ENCODE data around the gene SNTG2. TPM values are rescaled to one million over a fixed set of nuclear protein-coding genes. Genes with fewer than 3 reads are reported as not detected.

The SNTG2 gene
- total RNA-seq, 4 donors from 2014 or later, result 4.2 to 14.2 (median 9.2) TPM

DNA sequence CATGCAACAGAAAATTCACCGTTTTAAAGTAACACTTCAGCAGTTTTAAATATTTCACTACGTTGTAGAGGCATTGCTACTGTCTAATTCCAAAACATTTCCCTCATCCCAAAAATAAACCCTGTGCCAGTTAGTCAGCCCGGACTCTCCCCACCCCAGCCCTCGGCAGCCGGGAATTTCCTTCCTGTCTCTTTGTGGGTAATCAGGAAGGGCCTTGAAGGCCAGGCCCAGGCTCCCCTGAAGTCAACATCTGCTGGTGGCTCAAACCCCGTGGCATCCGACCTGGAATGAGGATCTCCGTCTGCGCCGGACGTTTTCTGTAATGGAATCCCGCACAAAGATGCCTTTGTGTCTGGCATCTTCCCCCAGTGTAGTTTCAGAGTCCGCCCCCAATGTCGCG lies 219.6 kb downstream of the SNTG2 start:
- TF ChIP-seq, protein P1, sequence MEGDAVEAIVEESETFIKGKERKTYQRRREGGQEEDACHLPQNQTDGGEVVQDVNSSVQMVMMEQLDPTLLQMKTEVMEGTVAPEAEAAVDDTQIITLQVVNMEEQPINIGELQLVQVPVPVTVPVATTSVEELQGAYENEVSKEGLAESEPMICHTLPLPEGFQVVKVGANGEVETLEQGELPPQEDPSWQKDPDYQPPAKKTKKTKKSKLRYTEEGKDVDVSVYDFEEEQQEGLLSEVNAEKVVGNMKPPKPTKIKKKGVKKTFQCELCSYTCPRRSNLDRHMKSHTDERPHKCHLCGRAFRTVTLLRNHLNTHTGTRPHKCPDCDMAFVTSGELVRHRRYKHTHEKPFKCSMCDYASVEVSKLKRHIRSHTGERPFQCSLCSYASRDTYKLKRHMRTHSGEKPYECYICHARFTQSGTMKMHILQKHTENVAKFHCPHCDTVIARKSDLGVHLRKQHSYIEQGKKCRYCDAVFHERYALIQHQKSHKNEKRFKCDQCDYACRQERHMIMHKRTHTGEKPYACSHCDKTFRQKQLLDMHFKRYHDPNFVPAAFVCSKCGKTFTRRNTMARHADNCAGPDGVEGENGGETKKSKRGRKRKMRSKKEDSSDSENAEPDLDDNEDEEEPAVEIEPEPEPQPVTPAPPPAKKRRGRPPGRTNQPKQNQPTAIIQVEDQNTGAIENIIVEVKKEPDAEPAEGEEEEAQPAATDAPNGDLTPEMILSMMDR (IDR thresholded peaks at IDR 0.05), result no peak
- no peak for TF ChIP-seq POLR2A (IDR thresholded peaks at IDR 0.05)
- DNase-seq, result no peak
- Histone ChIP-seq H3K9me3 (no peaks in the 10 kb centered on the region), H3K27me3 (no peaks in the 10 kb centered on the region), H3K36me3 (no peaks in the 10 kb centered on the region), H3K4me1 (no peaks in the 10 kb centered on the region), H3K4me3 (replicated peaks in 1 of 3) (no peak overlapping the region), H3K27ac (peak overlapping the region in 1 of 3 donors; percentile 30)
- 83 to 88% methylated on average over 15 of the region's 15 CpGs for WGBS, 2 donors
- intact Hi-C loops (cut with DNase I), result no loop called here

DNA sequence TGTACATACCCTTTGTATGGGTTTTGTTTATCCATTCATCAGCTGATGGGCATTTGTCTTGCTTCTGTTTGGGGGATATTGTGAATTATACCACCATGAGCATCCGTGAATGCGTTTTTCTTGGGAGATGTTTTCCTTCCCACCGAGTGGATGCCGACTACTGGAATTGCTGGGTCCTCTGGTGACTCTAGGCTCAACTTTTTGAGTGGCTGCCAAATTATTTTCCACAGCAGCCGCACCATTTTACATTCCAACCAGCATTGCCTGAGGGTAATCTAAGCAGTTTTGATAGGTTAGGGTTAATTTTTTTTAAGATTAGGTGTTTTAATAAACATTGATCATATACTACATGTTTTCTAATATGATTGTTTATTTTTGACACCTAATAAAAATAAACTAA lies 220.1 kb downstream of the SNTG2 start:
- intact Hi-C loops (cut with DNase I), result no loop called here

DNA sequence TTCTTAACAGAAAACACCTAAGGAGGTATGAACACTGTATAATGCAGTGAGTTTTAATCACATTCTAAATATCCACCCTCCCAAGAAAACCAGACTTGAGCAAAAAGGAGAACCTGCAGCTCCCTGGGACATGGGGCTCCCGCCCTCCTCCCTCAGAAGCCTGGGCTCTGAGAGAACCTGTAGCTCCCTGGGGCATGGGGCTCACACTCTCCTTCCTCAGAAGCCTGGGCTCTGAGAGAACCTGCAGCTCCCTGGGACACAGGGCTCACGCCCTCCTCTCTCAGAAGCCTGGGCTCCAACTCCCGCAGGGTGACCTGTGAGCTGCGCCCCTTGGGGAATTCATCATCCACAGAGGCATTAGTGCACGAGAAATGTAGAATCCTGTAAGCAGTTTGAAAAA lies 222.9 kb downstream of the SNTG2 start:
- no peak overlapping the region for H3K4me3 ChIP-seq (replicated peaks in 1 of 3)
- H3K9me3 ChIP-seq, result no peaks in the 10 kb centered on the region
- no peaks in the 10 kb centered on the region for H3K27me3 ChIP-seq
- TF ChIP-seq, protein P1 (IDR thresholded peaks at IDR 0.05), result no peak
- TF ChIP-seq POLR2A (IDR thresholded peaks at IDR 0.05), result no peak
- no peak for DNase-seq
- no peak overlapping the region for H3K27ac ChIP-seq
- H3K4me1 ChIP-seq, result no peaks in the 10 kb centered on the region
- 89 to 97% methylated on average over 4 to 5 of the region's 5 CpGs for WGBS, 2 donors
- H3K36me3 ChIP-seq, result no peaks in the 10 kb centered on the region
- intact Hi-C loops (cut with DNase I), result no loop called here

More for the DNA sequence above, 220.1 kb downstream of the SNTG2 start:
- no peaks in the 10 kb centered on the region for H3K36me3 ChIP-seq
- no peaks in the 10 kb centered on the region for H3K9me3 ChIP-seq
- no peaks in the 10 kb centered on the region for H3K4me1 ChIP-seq
- no peaks in the 10 kb centered on the region for H3K27me3 ChIP-seq
- no peak overlapping the region for H3K4me3 ChIP-seq (replicated peaks in 1 of 3)
- DNase-seq, result no peak
- peak overlapping the region in 1 of 3 donors; percentile 30 for H3K27ac ChIP-seq
- WGBS, 2 donors, result 81 to 82% methylated on average over 5 of the region's 5 CpGs
- TF ChIP-seq, protein P1 (IDR thresholded peaks at IDR 0.05), result no peak
- TF ChIP-seq POLR2A (IDR thresholded peaks at IDR 0.05), result no peak

DNA sequence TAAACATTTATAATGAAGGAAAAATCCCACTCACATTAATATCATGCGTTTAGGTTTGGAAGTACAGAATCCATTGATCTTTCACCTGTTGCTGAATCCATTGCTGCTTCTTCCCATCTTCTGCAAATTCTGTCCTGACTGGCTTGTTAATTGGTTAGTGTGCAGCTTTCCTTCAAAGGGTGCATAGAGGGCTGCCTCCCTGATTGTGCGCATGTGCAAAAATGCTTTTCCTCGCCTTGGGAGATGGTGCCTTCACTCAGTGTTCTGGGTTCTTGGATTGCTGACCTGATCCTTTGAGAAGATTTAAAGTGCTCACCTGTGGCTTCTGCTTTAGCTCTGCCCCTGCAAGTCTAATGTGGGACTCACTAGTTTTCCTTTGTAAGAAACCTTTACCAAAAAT lies 231.2 kb downstream of the SNTG2 start:
- H3K4me1 ChIP-seq, result no peaks in the 10 kb centered on the region
- no peak for DNase-seq
- H3K27me3 ChIP-seq, result no peaks in the 10 kb centered on the region
- H3K27ac ChIP-seq, result no peak overlapping the region
- intact Hi-C loops (cut with DNase I), result no loop called here
- WGBS, 2 donors, result 92 to 98% methylated on average over 3 of the region's 3 CpGs
- TF ChIP-seq POLR2A (IDR thresholded peaks at IDR 0.05), result no peak
- TF ChIP-seq, protein P1 (IDR thresholded peaks at IDR 0.05), result no peak
- no peaks in the 10 kb centered on the region for H3K36me3 ChIP-seq
- H3K9me3 ChIP-seq, result no peaks in the 10 kb centered on the region
- H3K4me3 ChIP-seq (replicated peaks in 1 of 3), result no peak overlapping the region

DNA sequence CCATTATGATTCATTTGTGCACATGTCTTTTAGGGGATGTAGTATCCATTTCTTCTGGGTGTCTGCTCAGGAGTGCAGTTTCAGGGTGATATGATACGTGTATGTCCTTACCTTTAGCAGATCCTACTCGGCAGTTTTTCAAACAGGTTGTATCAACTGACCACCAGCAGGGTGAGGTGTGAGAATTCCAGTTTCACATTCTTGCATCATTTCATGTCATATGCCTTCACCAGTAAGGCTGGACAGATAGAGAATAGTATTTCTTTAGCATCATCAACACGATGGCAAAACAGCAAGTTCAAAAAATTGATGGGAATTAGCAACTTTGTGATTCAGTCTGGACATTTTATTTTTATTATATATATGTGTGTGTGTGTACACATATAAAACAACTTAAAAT lies 232.7 kb downstream of the SNTG2 start:
- H3K4me3 ChIP-seq (replicated peaks in 1 of 3), result no peak overlapping the region
- TF ChIP-seq POLR2A (IDR thresholded peaks at IDR 0.05), result no peak
- TF ChIP-seq, protein P1 (IDR thresholded peaks at IDR 0.05), result no peak
- H3K27ac ChIP-seq, result no peak overlapping the region
- H3K9me3 ChIP-seq, result no peaks in the 10 kb centered on the region
- intact Hi-C loops (cut with DNase I), result no loop called here
- no peaks in the 10 kb centered on the region for H3K27me3 ChIP-seq
- no peak for DNase-seq
- no peaks in the 10 kb centered on the region for H3K36me3 ChIP-seq
- peaks cover 0 to 4% of the 10 kb centered on the region in 2 donors for H3K4me1 ChIP-seq
- 96 to 97% methylated on average over 3 of the region's 3 CpGs for WGBS, 2 donors
